Nephron (organoid): ENCODE results near the gene PRKCH.

Source experiments
- H3K27ac Mint-ChIP-seq, 3 experiments: 2 replicates each; pipeline ENCODE4 v1.8.0; 2020; ENCODE audit warnings: mixed read lengths in 3 of 3, mild to moderate bottlenecking in 2 of 3, moderate library complexity in 1 of 3
- H3K27me3 Mint-ChIP-seq: 2 replicates; pipeline ENCODE4 v1.8.0; 2021; ENCODE audit warnings: low read depth, mild to moderate bottlenecking, moderate library complexity, mixed read lengths
- H3K36me3 Mint-ChIP-seq: 2 replicates; pipeline ENCODE4 v1.8.0; 2020; ENCODE audit warnings: low read depth, mixed read lengths
- H3K4me1 Mint-ChIP-seq: 2 replicates; pipeline ENCODE4 v1.8.0; 2020; ENCODE audit warnings: mixed read lengths
- H3K4me3 Mint-ChIP-seq, 3 experiments: 2 replicates each; pipeline ENCODE4 v1.8.0; 2020; ENCODE audit warnings: mild to moderate bottlenecking in 3 of 3, mixed read lengths in 3 of 3, moderate library complexity in 2 of 3
- H3K9me3 Mint-ChIP-seq: 2 replicates; pipeline ENCODE4 v1.8.0; 2020; ENCODE audit warnings: mixed read lengths
- CTCF ChIP-seq, 3 experiments: fragments of 200-600 bp; sonication (generic); IDR thresholded peaks; one replicate each; pipeline ENCODE4 v1.5.0; 2021; ENCODE audit warnings: antibody characterized with exemption in 3 of 3; ENCODE audit not compliant: unreplicated experiment in 3 of 3

Gene PRKCH

GRCh38 chr14:61494018-61494417 is 172.6 kb downstream of the PRKCH start:
- Mint-ChIP-seq H3K4me1 (peaks cover 12% of the 10 kb centered on the region), H3K27ac (no peak overlapping the region), H3K36me3 (no peaks in the 10 kb centered on the region), H3K27me3 (no peaks in the 10 kb centered on the region), H3K4me3 (no peak overlapping the region), H3K9me3 (no peaks in the 10 kb centered on the region)
- TF ChIP-seq CTCF (IDR thresholded peaks at IDR 0.05; ENCODE audit: unreplicated experiment in 3 of 3), result no peak

GRCh38 chr14:61495809-61496208 is 174.4 kb downstream of the PRKCH start:
- no peak overlapping the region for H3K4me3 Mint-ChIP-seq
- peaks cover 8% of the 10 kb centered on the region for H3K4me1 Mint-ChIP-seq
- H3K9me3 Mint-ChIP-seq, result no peaks in the 10 kb centered on the region
- H3K27me3 Mint-ChIP-seq, result no peaks in the 10 kb centered on the region
- no peak for TF ChIP-seq CTCF (IDR thresholded peaks at IDR 0.05; ENCODE audit: unreplicated experiment in 3 of 3)
- no peak overlapping the region for H3K27ac Mint-ChIP-seq
- no peaks in the 10 kb centered on the region for H3K36me3 Mint-ChIP-seq

- Mint-ChIP-seq H3K27me3 (no peaks in the 10 kb centered on the region), H3K4me3 (no peak overlapping the region), H3K4me1 (peaks cover 26% of the 10 kb centered on the region), H3K27ac (no peak overlapping the region), H3K36me3 (no peaks in the 10 kb centered on the region), H3K9me3 (no peaks in the 10 kb centered on the region)
- TF ChIP-seq CTCF (IDR thresholded peaks at IDR 0.05; ENCODE audit: unreplicated experiment in 3 of 3), result no peak
These were observed 176.9 kb downstream of the PRKCH start for GRCh38 chr14:61498303-61498702.

GRCh38 chr14:61498811-61499210 is 177.4 kb downstream of the PRKCH start:
- Mint-ChIP-seq H3K4me3 (no peak overlapping the region), H3K9me3 (no peaks in the 10 kb centered on the region), H3K27me3 (no peaks in the 10 kb centered on the region), H3K36me3 (no peaks in the 10 kb centered on the region), H3K4me1 (peaks cover 31% of the 10 kb centered on the region), H3K27ac (no peak overlapping the region)
- no peak for TF ChIP-seq CTCF (IDR thresholded peaks at IDR 0.05; ENCODE audit: unreplicated experiment in 3 of 3)

GRCh38 chr14:61499991-61500390 is 178.6 kb downstream of the PRKCH start:
- H3K9me3 Mint-ChIP-seq, result no peaks in the 10 kb centered on the region
- no peaks in the 10 kb centered on the region for H3K36me3 Mint-ChIP-seq
- H3K27ac Mint-ChIP-seq, result no peak overlapping the region
- peaks cover 31% of the 10 kb centered on the region for H3K4me1 Mint-ChIP-seq
- TF ChIP-seq CTCF (IDR thresholded peaks at IDR 0.05; ENCODE audit: unreplicated experiment in 3 of 3), result no peak
- H3K27me3 Mint-ChIP-seq, result no peaks in the 10 kb centered on the region
- H3K4me3 Mint-ChIP-seq, result no peak overlapping the region

GRCh38 chr14:61501714-61502458 is 180.5 kb downstream of the PRKCH start:
- H3K27me3 Mint-ChIP-seq, result no peaks in the 10 kb centered on the region
- H3K4me1 Mint-ChIP-seq, result peaks cover 36% of the 10 kb centered on the region
- H3K27ac Mint-ChIP-seq, result peak overlapping the region in 1 of 3 experiments; percentile 89
- no peaks in the 10 kb centered on the region for H3K9me3 Mint-ChIP-seq
- no peak overlapping the region for H3K4me3 Mint-ChIP-seq
- TF ChIP-seq CTCF (IDR thresholded peaks at IDR 0.05; ENCODE audit: unreplicated experiment in 3 of 3), result no peak
- H3K36me3 Mint-ChIP-seq, result no peaks in the 10 kb centered on the region
